Nephron progenitor cell (in vitro differentiated cells): ENCODE results near the gene KRTAP9-1.

Source experiments
- DNase-seq: peaks from one replicate; pipeline ENCODE4 v3.0.0; 2021
- H3K27ac Mint-ChIP-seq: 2 replicates; pipeline ENCODE4 v1.8.0; 2021; ENCODE audit warnings: mild to moderate bottlenecking, moderate library complexity, mixed read lengths
- H3K27me3 Mint-ChIP-seq: 2 replicates; pipeline ENCODE4 v1.8.0; 2021; ENCODE audit warnings: mild to moderate bottlenecking, low read depth, mixed read lengths; ENCODE audit not compliant: poor library complexity
- H3K36me3 Mint-ChIP-seq: 2 replicates; pipeline ENCODE4 v1.8.0; 2021; ENCODE audit warnings: low read depth, mixed read lengths
- H3K4me1 Mint-ChIP-seq: 2 replicates; pipeline ENCODE4 v1.8.0; 2021; ENCODE audit warnings: mixed read lengths
- H3K4me3 Mint-ChIP-seq: 2 replicates; pipeline ENCODE4 v1.8.0; 2021; ENCODE audit warnings: mild to moderate bottlenecking, moderate library complexity, mixed read lengths
- H3K9me3 Mint-ChIP-seq: 2 replicates; pipeline ENCODE4 v1.8.0; 2021; ENCODE audit warnings: mild to moderate bottlenecking, moderate library complexity, mixed read lengths
- CTCF ChIP-seq: fragments of 200-600 bp; sonication (generic); IDR thresholded peaks from 2 replicates; pipeline ENCODE4 v1.5.0; 2021; ENCODE audit warnings: antibody characterized with exemption

The KRTAP9-1 gene

GRCh38 chr17:41163828-41164227 lies 25.9 kb upstream of the KRTAP9-1 start:
- H3K27me3 Mint-ChIP-seq: peaks cover 3% of the 10 kb centered on the region
- H3K27ac Mint-ChIP-seq: no peak overlapping the region

GRCh38 chr17:41167561-41167960 lies 22.1 kb upstream of the KRTAP9-1 start:
- DNase-seq: no peak
- no peaks in the 10 kb centered on the region for H3K9me3 Mint-ChIP-seq
- TF ChIP-seq CTCF: no peak

More at GRCh38 chr17:41163828-41164227, 25.9 kb upstream of the KRTAP9-1 start:
- Mint-ChIP-seq H3K36me3 (no peaks in the 10 kb centered on the region), H3K4me1 (no peaks in the 10 kb centered on the region), H3K9me3 (no peaks in the 10 kb centered on the region), H3K4me3 (no peak overlapping the region)
- TF ChIP-seq CTCF: no peak
- DNase-seq: no peak

GRCh38 chr17:41168121-41168520 lies 21.6 kb upstream of the KRTAP9-1 start, which contains the start of gene KRTAP4-3:
KRTAP4-3 (minus strand) TSS chr17:41168221; CDS start chr17:41168172, 49 bp downstream.
- Mint-ChIP-seq H3K36me3 (no peaks in the 10 kb centered on the region), H3K4me3 (no peak within 1 kb of the TSS), H3K27ac (no peak within 1 kb of the TSS), H3K27me3 (peaks cover 3% of the 10 kb centered on the region), H3K4me1 (no peaks in the 10 kb centered on the region), H3K9me3 (no peaks in the 10 kb centered on the region)
- no peak for TF ChIP-seq CTCF
- DNase-seq: no peak

More at GRCh38 chr17:41167561-41167960, 22.1 kb upstream of the KRTAP9-1 start:
- H3K4me3 Mint-ChIP-seq: no peak overlapping the region
- H3K36me3 Mint-ChIP-seq: no peaks in the 10 kb centered on the region
- no peak overlapping the region for H3K27ac Mint-ChIP-seq
- peaks cover 3% of the 10 kb centered on the region for H3K27me3 Mint-ChIP-seq
- no peaks in the 10 kb centered on the region for H3K4me1 Mint-ChIP-seq

GRCh38 chr17:41171886-41172285 lies 17.8 kb upstream of the KRTAP9-1 start:
- no peaks in the 10 kb centered on the region for H3K9me3 Mint-ChIP-seq
- no peak for DNase-seq
- no peak overlapping the region for H3K27ac Mint-ChIP-seq
- peaks cover 8% of the 10 kb centered on the region for H3K27me3 Mint-ChIP-seq
- H3K36me3 Mint-ChIP-seq: no peaks in the 10 kb centered on the region
- TF ChIP-seq CTCF: no peak
- no peak overlapping the region for H3K4me3 Mint-ChIP-seq
- no peaks in the 10 kb centered on the region for H3K4me1 Mint-ChIP-seq

GRCh38 chr17:41176744-41177387 lies 12.8 kb upstream of the KRTAP9-1 start:
- no peak overlapping the region for H3K4me3 Mint-ChIP-seq

More at GRCh38 chr17:41176744-41177387, 12.8 kb upstream of the KRTAP9-1 start:
- DNase-seq: no peak
- H3K27me3 Mint-ChIP-seq: peaks cover 4% of the 10 kb centered on the region
- H3K4me1 Mint-ChIP-seq: no peaks in the 10 kb centered on the region
- no peaks in the 10 kb centered on the region for H3K36me3 Mint-ChIP-seq
- H3K9me3 Mint-ChIP-seq: no peaks in the 10 kb centered on the region
- H3K27ac Mint-ChIP-seq: no peak overlapping the region
- TF ChIP-seq CTCF: no peak
